Activated CD4-positive, alpha-beta T cell treated with anti-CD3 and anti-CD28 coated beads, Interleukin-2, amount 50 U/mL, for 24 hours (primary cell): ENCODE data around the gene CNOT6.
A peak's percentile ranks its signal among the peaks of the same experiment; 100 is the strongest.

Source experiments
- DNase-seq, 2 donors: peaks; one replicate each; pipeline ENCODE4 v3.0.0-alpha.2; 2020; ENCODE audit warnings: low read depth in 1 of 2, low spot score in 1 of 2

Gene CNOT6

DNA sequence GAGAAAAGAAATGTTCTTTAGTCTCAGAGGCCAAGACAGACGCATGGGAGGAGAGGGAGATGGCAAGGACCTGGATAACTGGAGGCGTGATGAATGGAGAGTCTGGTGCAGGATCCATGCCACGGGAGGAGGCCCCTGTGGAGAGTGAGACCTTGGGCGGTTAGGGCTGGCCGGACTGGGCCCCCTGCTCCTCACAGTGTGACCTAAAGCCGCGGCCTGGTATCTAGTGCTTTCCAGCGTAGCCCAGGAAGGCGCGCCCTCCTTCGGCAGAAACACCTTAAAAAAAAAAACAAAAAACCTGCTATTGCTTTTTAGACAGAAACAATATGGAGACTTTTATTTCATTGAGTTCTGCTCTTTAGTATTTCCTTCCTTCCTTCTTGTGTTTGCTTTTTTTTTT is 64.1 kb downstream of the CNOT6 start:
- no peak for DNase-seq

DNA sequence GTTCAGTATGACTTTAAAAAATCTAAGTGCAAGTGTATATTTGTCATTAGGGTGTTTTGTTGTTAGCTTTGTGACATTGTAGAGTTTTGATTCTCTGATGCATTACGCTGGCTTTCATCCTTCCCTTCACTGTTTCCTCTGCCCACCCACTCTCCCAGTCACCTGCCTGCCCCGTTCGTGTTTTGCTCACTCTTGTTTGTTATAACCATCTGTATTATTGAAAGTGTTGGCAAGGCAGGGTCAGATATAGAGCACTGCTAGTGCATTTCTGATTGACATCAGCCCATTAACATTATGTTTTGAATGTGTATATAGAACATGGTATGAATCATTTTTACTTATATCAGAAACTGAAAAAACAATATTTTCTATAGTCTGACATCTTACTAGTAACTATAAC is 69.8 kb downstream of the CNOT6 start:
- peak in 1 of 2 donors; percentile 3 for DNase-seq

- DNase-seq: no peak
Observed at GRCh38 chr5:180568914-180569313, 74.7 kb downstream of the CNOT6 start.

DNA sequence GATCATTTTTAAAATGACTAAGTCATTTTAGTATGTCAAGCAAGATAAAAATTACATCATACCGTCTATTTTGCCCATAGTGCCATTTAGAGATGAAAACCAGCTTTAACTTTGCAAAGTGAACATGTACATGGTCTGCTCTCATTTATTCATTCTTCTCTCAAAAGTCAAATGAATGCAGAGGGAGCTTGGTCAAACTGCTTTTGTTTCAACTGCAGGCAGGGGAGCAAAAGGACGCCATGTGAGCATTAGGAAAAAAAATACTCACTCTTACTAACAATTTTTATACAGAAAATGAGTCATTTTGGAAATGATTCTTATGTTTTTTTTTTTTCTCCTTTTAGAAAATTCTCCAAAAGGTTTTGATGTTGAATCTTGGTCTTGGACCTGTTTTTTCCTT is 81.4 kb downstream of the CNOT6 start:
- DNase-seq: no peak

DNA sequence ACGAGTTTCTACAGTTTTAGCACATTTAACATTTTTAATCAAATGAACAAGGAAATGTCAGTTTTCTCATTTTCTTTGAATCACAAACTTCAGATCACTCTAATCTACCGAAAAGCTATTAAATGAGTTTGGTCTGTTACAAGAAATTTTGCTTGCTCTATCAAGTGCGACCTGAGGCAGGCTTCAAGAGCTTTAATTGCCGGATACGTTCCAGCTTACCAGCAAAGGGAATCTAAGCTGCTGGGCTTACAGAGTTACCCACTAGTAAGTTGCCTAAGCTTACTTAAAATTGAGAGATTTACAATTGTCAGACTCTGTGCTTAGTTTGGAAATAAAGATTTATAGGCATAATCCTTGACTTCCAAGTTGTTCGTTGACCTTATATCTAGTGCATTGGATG is 86.5 kb downstream of the CNOT6 start:
- no peak for DNase-seq

GRCh38 chr5:180583738-180584137 is 89.6 kb downstream of the CNOT6 start:
- DNase-seq: no peak

- DNase-seq: no peak
Observed at GRCh38 chr5:180586204-180586603, 92.0 kb downstream of the CNOT6 start.

- no peak for DNase-seq
Observed at GRCh38 chr5:180586870-180587269, 92.7 kb downstream of the CNOT6 start.

DNA sequence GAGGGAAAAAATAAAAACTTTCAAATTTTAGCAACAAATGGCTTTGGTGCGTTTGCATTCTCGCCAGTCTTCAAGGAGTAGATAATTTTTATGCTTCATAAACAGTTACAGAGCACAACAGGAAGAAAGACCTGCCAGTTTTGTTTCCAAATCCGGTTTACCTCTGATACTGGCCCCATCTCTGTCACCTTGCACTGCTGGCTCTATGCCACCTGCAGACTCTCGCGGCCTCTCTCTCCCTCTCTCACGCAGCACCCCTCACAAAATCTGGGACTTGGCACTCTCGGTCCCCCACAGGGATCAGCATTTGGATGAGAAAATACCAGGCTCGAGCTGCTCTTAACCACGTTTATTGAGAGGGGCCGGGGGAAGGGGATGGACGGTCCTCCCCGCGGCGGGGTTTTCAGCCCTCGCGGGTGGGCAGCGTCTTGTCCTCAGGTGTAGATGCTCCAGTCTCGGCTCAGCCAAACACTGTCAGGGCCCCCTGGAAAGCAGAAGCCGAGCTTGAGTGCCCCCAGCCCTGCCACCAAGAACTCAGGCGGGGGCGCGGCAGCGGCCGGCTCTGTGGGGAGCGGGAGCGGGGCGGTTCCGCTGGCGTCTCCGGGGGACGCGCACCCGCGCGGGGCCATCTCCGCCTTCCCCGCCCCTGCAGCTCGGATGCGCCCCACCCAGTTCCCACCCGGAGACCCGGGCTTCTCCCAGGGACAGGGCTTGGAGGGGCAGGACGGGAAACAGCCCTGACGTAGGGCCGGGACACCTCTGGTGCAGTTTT is 95.8 kb downstream of the CNOT6 start:
- no peak for DNase-seq

DNA sequence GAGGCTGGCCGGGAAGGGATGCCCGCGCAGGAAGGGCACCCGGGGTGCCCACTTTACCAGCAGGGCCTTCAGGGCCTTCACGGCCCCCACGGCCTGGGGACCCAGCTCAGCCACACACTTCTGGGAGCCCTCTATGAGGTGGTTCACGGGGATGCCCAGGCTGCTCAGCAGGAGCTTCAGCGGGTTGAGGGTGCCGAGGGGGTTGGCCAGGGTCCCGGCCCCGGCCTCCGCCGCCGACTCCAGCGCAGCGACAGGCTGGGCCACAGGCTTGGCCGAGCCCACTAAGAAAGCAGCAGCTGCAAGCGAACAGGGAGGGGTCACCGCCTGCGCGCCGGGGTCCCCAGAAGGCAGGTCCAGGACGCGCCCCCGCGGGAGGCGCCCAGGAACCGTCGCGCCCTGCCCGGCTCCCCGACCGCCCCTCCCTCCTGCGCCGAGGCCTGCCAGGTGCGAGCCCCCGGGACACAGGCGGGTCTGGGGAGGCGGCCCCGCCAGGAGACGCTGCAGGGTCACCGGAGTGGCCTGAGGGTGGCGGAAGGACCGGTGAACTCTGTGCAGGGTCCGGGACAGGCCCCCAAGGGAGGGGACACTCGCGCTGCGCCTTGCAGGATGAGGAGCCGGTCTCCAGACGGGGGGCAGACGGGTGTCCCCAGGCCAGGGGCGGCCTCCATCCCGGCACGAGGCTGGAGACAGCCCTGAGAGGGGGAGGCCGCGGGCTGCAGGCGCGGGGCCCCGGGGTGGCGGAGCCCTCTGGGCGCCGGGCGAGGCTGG is 96.5 kb downstream of the CNOT6 start:
- no peak for DNase-seq

- DNase-seq: no peak
Observed at GRCh38 chr5:180591311-180591887, 97.2 kb downstream of the CNOT6 start, which contains the start of gene SCGB3A1. Gene SCGB3A1 (minus strand): TSS chr5:180591499. CDS start chr5:180591462, 37 bp downstream.

DNA sequence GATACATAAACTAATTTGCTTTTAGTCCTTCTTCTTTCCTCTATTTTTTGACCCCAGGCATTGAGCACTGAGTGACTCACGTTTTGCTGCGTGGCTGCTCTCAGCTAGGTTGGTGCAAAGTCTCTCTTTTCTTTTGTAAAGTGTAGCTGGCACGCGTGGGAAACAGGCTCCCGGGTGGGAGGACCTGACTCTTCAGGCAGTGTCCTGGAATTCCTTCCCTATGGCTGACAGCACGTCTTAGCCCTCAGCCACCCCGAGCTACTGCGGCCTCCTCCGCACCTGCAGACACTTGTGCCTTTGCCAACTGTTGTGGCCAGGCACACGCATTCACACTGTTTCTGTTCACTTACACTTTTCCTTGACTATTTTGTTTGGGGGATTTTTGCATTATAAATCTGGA is 98.0 kb downstream of the CNOT6 start:
- no peak for DNase-seq

GRCh38 chr5:180593446-180594206 is 99.4 kb downstream of the CNOT6 start:
- DNase-seq: no peak

- DNase-seq: no peak
Observed at GRCh38 chr5:180594311-180595045, 100.3 kb downstream of the CNOT6 start.

DNA sequence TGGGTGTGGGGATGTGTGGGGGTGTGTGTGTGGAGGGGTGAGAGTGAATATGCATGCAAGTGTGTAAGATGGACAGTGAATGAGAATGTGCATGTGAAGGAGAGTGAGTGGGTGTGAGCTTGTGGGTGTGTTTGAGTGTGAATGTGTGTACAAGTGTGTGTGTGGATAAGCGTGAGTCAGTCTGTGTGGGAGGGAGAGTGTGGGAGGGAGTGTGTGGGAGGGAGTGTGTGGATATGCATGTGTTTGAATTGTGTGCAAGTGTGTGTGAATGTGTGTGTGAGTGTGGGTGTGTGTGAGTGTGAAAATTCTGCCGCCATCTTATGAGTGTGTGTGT is 100.8 kb downstream of the CNOT6 start:
- no peak for DNase-seq

DNA sequence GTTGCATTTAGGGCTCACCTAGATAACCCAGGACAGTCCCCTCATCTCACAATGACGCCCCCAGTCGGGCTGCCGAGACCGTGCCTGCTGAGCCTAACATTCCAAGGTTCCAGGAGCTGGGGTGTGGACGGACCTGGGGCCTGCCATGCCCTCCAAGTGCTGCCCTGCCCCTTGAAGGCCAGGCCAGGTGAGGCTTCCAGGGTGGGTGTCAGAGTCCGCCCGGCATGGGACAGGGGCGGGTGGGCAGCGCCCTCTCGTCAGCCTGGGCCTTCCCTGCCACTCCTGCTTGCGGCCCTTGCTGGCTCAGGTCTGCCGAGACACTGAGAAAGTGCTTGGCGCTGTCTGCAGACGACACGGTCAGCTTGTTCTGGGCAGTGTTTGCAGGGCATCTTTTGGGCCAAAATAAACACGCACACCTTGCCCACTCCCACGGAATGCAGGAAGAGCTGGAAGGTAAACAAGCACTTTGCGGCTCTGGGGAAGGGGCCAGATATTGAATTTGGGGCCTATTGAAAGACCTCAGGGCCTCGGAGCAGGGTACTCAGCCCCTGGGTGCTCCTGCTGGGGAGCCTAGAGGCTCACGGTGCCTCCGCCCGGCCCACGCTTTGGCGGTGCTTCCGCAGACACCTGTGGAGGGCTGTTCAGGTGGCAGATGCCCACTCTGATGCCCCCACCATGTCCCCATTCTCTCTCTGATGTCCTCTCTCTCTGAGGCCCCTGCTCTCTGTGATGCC is 101.4 kb downstream of the CNOT6 start:
- DNase-seq: no peak

DNA sequence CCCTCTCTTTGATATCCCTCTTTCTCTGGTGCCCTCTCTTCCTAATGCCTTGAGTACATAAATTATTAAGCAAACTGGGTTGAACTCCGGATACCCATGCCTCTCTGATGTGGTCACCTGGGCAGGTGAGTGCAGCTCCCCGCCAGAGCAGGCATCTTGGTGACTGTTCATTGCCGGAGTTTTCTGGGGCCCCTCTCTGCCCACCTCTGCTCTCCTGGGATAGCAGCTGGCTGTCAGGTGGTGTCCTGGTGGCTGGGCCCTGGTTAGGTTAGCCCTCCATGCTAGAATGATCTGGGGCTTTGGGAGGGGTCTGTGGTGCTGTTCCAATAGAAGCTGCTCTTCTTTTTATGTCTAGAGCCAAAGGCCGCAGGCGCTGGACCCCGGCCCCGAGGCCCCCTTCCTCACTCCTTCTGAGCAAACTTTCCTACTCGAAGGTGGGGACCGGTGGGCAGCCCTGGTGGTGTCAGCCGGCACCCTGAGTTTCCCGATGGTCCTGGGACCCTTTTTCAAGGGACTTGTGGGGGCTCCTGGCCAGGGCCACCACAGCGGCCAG is 102.0 kb downstream of the CNOT6 start:
- DNase-seq: no peak

GRCh38 chr5:180596668-180597231 is 102.6 kb downstream of the CNOT6 start:
- DNase-seq: no peak

DNA sequence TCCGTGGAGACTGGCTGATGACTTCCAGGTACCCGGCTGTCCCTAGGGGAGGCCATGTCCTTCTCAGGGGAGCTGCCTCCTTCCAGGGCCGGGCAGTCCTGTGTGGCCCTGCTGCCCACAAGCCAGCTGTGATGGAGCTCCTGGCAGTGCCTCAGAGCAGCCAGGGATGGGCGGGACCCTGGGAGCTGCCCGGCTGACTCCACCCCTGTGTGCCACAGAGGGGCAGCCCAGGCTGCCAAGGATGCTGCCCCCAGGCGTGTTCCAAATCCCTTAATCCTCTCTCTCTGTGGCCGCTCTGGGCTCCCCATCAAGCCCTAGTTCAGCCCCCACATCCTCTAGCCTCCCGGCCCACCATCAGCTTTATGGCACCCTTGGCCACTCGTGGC is 104.1 kb downstream of the CNOT6 start:
- DNase-seq: no peak
